ENCODE measurements around the gene ZNF808. TPM values are rescaled to one million over a fixed set of nuclear protein-coding genes. Genes with fewer than 3 reads are reported as not detected.
"Not testable (repeated sequence)": the region's sequence is repeated elsewhere in the genome, so short reads cannot be mapped to it uniquely, and the experiment has no call there.

ZNF808 gene
- total RNA-seq, 1 donor, result 23.6 TPM

- no peak for TF ChIP-seq CTCF (IDR thresholded peaks at IDR 0.05; ENCODE audit: insufficient read depth, low read length)
- no peak overlapping the region for H3K4me3 ChIP-seq (ENCODE audit: low read depth, low read length)
- DNase-seq (ENCODE audit: low read depth), result no peak
These were observed 3.4 kb upstream of the ZNF808 start for GRCh38 chr19:52524086-52524485.

- H3K4me3 ChIP-seq (ENCODE audit: low read depth, low read length), result peak overlapping the region; percentile 83
- TF ChIP-seq CTCF (IDR thresholded peaks at IDR 0.05; ENCODE audit: insufficient read depth, low read length), result no peak
- no peak for DNase-seq (ENCODE audit: low read depth)
These were observed 486 bp downstream of the ZNF808 start for GRCh38 chr19:52527956-52528351.

DNA sequence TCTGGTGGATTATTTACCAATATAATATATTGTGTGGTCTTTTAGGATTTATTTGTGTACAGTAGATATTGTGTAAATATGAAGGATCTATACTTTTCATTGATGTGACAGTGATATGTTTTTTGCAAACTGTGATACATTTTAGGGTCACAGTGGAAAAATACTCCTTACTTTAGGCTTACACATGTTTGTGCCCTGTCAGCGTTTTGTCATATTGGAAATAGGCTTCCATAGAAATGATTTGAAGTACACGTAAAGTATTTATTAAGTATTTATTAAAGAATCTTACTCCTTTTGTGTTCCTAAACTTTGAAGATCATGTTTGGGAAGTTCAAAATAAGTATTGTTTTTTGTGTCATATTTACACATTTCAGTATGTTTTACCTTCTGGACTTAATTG is 5.0 kb downstream of the ZNF808 start:
- TF ChIP-seq CTCF (IDR thresholded peaks at IDR 0.05; ENCODE audit: insufficient read depth, low read length), result no peak
- no peak overlapping the region for H3K4me3 ChIP-seq (ENCODE audit: low read depth, low read length)
- no peak for DNase-seq (ENCODE audit: low read depth)

- H3K4me3 ChIP-seq (ENCODE audit: low read depth, low read length), result no peak overlapping the region
- no peak for TF ChIP-seq CTCF (IDR thresholded peaks at IDR 0.05; ENCODE audit: insufficient read depth, low read length)
- no peak for DNase-seq (ENCODE audit: low read depth)
These were observed 6.4 kb downstream of the ZNF808 start for GRCh38 chr19:52533901-52534300.

- not testable (repeated sequence) for DNase-seq (ENCODE audit: low read depth)
- H3K4me3 ChIP-seq (ENCODE audit: low read depth, low read length), result peak overlapping the region; percentile 71
These were observed 7.9 kb downstream of the ZNF808 start for GRCh38 chr19:52535385-52535770.

DNA sequence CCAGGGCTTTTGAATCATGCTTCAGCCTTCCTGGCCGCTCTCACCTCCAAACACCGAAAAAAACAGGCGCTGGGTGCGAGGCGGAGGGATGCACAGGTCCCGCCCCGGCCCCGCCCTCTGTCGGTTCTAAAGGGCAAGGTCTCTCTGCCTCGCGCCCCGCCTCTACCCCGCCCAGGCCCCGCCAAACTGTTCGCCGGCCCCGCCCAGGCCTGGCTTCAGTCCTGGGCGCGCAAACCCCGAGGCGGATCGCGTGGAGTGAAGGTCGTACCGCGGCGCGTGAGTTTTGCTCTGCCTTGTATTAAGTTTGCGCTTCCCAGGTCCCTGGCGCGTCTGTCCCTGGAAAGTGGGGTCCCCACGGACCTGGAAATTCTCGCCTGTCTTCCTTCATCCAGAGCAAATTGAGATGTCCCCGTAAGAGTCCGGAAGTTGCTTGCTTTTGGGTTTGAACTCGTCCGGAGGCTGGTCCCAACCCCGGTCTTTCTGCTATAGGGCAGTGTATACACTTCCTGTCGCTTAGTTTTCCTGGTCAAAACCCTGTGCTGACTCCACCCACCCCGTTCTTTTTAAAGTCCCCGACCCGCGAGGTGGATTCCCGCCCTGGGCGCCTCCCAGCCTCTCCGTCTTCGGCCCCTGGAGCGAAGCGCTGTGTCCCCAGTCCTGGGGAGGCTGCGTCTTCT is 8.4 kb downstream of the ZNF808 start:
- peak; percentile 34 for TF ChIP-seq CTCF (IDR thresholded peaks at IDR 0.05; ENCODE audit: insufficient read depth, low read length)
- H3K4me3 ChIP-seq (ENCODE audit: low read depth, low read length), result peak overlapping the region; percentile 71
- DNase-seq (ENCODE audit: low read depth), result peak; percentile 66

GRCh38 chr19:52536448-52536800 is 9.0 kb downstream of the ZNF808 start:
- DNase-seq (ENCODE audit: low read depth), result no peak
- TF ChIP-seq CTCF (IDR thresholded peaks at IDR 0.05; ENCODE audit: insufficient read depth, low read length), result no peak
- peak overlapping the region; percentile 71 for H3K4me3 ChIP-seq (ENCODE audit: low read depth, low read length)

- not testable (repeated sequence) for DNase-seq (ENCODE audit: low read depth); H3K4me3 ChIP-seq (ENCODE audit: low read depth, low read length)
These were observed 11.3 kb downstream of the ZNF808 start for GRCh38 chr19:52538815-52539214.

GRCh38 chr19:52541176-52541575 is 13.7 kb downstream of the ZNF808 start:
- DNase-seq (ENCODE audit: low read depth); H3K4me3 ChIP-seq (ENCODE audit: low read depth, low read length): not testable (repeated sequence)

All from fibroblast of the aortic adventitia (primary cell).